H1 (cell line): ENCODE results near the gene PRKACA. TPM values are rescaled to one million over a fixed set of nuclear protein-coding genes. Genes with fewer than 3 reads are reported as not detected.

Source experiments
- CTCF ChIA-PET: fragments of 300-600 bp; sonication (Branson Sonifier 250); formaldehyde crosslinking; loops from one replicate; lab custom pipeline; 2021; ENCODE audit not compliant: partially characterized antibody; lab: Charles Lee
- POLR2A ChIA-PET: fragments of 300-600 bp; sonication (Branson Sonifier 250); formaldehyde crosslinking; loops from one replicate; lab custom pipeline; 2021; ENCODE audit warnings: inconsistent platforms; ENCODE audit not compliant: partially characterized antibody; lab: Charles Lee
- DNase-seq, 2 experiments: peaks; one replicate each; pipeline versions ENCODE4 v3.0.0 to v3.0.0-alpha.2; 2010 to 2022; ENCODE audit warnings: low spot score in 2 of 2, low read depth in 1 of 2, mixed read lengths in 1 of 2
- FAIRE-seq: peaks from 2 replicates; lab custom pipeline; 2011; peaks lifted over from hg19 to GRCh38; lab: Jason Lieb, UNC
- H2AFZ ChIP-seq: 2 replicates; pipeline ENCODE4 v1.8.1; 2012; ENCODE audit warnings: low read length, inconsistent platforms
- H2AK5ac ChIP-seq: 2 replicates; pipeline ENCODE4 v1.6.1; 2013; ENCODE audit warnings: low read depth, low read length
- H2BK120ac ChIP-seq: replicated peaks from 2 replicates; pipeline ENCODE3; 2013; ENCODE audit warnings: low read depth, low read length, inconsistent platforms
- H2BK12ac ChIP-seq: 2 replicates; pipeline ENCODE4 v1.6.1; 2013; ENCODE audit warnings: low read depth, low read length
- H2BK15ac ChIP-seq: 2 replicates; pipeline ENCODE4 v1.6.1; 2013; ENCODE audit warnings: low read length
- H2BK20ac ChIP-seq: 2 replicates; pipeline ENCODE4 v1.6.1; 2013; ENCODE audit warnings: low read length
- H2BK5ac ChIP-seq: 2 replicates; pipeline ENCODE4 v1.6.1; 2013; ENCODE audit warnings: low read depth, low read length
- H3K14ac ChIP-seq: 2 replicates; pipeline ENCODE4 v1.6.1; 2013; ENCODE audit warnings: inconsistent platforms; ENCODE audit not compliant: insufficient read length
- H3K18ac ChIP-seq: 2 replicates; pipeline ENCODE4 v1.6.1; 2013; ENCODE audit warnings: low read length; ENCODE audit errors: extremely low read depth
- H3K23ac ChIP-seq: 2 replicates; pipeline ENCODE4 v1.6.1; 2013; ENCODE audit warnings: inconsistent platforms; ENCODE audit not compliant: insufficient read length
- H3K23me2 ChIP-seq: 2 replicates; pipeline ENCODE4 v1.6.1; 2013; ENCODE audit warnings: low read depth, low read length
- H3K27ac ChIP-seq: 2 replicates; pipeline ENCODE4 v1.6.1; 2011; ENCODE audit warnings: low read depth, low read length, inconsistent platforms
- H3K27me3 ChIP-seq, 4 experiments: replicated peaks in 1 of 4; 1 replicate in 1 of 4; 2 replicates in 3 of 4; pipeline versions ENCODE4 v1.6.1 to v1.8.1; 2011 to 2013; ENCODE audit warnings: low read length in 3 of 4, mild to moderate bottlenecking in 3 of 4, inconsistent platforms in 2 of 4, mixed read lengths in 2 of 4, moderate library complexity in 1 of 4; ENCODE audit not compliant: control insufficient read depth in 3 of 4, insufficient read depth in 3 of 4; ENCODE audit errors: extremely low read depth in 1 of 4
- H3K36me3 ChIP-seq, 4 experiments: 2 replicates each; pipeline versions ENCODE4 v1.6.1 to v1.8.1; 2011 to 2013; ENCODE audit warnings: mild to moderate bottlenecking in 4 of 4, low read length in 3 of 4, moderate library complexity in 2 of 4, control low read depth in 1 of 4, inconsistent platforms in 1 of 4; ENCODE audit not compliant: insufficient read depth in 4 of 4, control insufficient read depth in 2 of 4
- H3K4ac ChIP-seq: replicated peaks from 2 replicates; pipeline ENCODE3; 2013; ENCODE audit warnings: low read length, low read depth, mixed read lengths, inconsistent platforms; ENCODE audit not compliant: insufficient read length
- H3K4me1 ChIP-seq, 4 experiments: replicated peaks in 1 of 4; 1 replicate in 1 of 4; 2 replicates in 3 of 4; pipeline versions ENCODE4 v1.6.1 to v1.8.1; 2011 to 2013; ENCODE audit warnings: low read length in 3 of 4, inconsistent platforms in 2 of 4, mixed read lengths in 1 of 4; ENCODE audit not compliant: insufficient read depth in 4 of 4, control insufficient read depth in 3 of 4
- H3K4me2 ChIP-seq, 2 experiments: 2 replicates each; pipeline versions ENCODE4 v1.6.1 to v1.8.1; 2011 to 2013; ENCODE audit warnings: low read depth in 2 of 2, low read length in 2 of 2, control low read depth in 1 of 2, inconsistent platforms in 1 of 2, mild to moderate bottlenecking in 1 of 2; ENCODE audit not compliant: insufficient read depth in 1 of 2
- H3K4me3 ChIP-seq, 4 experiments: fragments of 200-600, 300-600 bp in 1 of 4; sonication (generic), shearing (Covaris generic), sonication (Bioruptor Twin) in 1 of 4; 2 replicates each; pipeline versions ENCODE4 v1.5.1 to v1.8.1; 2011 to 2016; ENCODE audit warnings: low read length in 4 of 4, low read depth in 3 of 4, control low read depth in 2 of 4, inconsistent platforms in 2 of 4, mild to moderate bottlenecking in 2 of 4, mixed read lengths in 1 of 4, moderate library complexity in 1 of 4; ENCODE audit not compliant: insufficient read depth in 2 of 4; ENCODE audit errors: extremely low read depth in 1 of 4
- H3K56ac ChIP-seq: replicated peaks from 2 replicates; pipeline ENCODE3; 2013; ENCODE audit warnings: low read depth, mild to moderate bottlenecking, mixed read lengths, low read length, inconsistent platforms; ENCODE audit not compliant: insufficient read length
- H3K79me1 ChIP-seq: 2 replicates; pipeline ENCODE4 v1.6.1; 2013; ENCODE audit warnings: low read depth, low read length, control low read depth
- H3K79me2 ChIP-seq, 2 experiments: 2 replicates each; pipeline versions ENCODE4 v1.6.1 to v1.8.1; 2012 to 2013; ENCODE audit warnings: low read length in 2 of 2, mild to moderate bottlenecking in 2 of 2, inconsistent platforms in 1 of 2; ENCODE audit not compliant: insufficient read depth in 2 of 2, control insufficient read depth in 1 of 2
- H3K9ac ChIP-seq, 4 experiments: replicated peaks in 1 of 4; 1 replicate in 1 of 4; 2 replicates in 3 of 4; pipeline versions ENCODE4 v1.6.1 to v1.8.1; 2011 to 2013; ENCODE audit warnings: low read depth in 3 of 4, low read length in 3 of 4, control low read depth in 2 of 4, mild to moderate bottlenecking in 2 of 4, moderate library complexity in 2 of 4, inconsistent platforms in 1 of 4; ENCODE audit errors: extremely low read depth in 1 of 4
- H3K9me3 ChIP-seq, 2 experiments: 2 replicates each; pipeline versions ENCODE4 v1.6.1 to v1.8.1; 2012 to 2013; ENCODE audit warnings: mild to moderate bottlenecking in 2 of 2, moderate library complexity in 2 of 2, control low read depth in 1 of 2, inconsistent platforms in 1 of 2, low read depth in 1 of 2, low read length in 1 of 2, mixed read lengths in 1 of 2; ENCODE audit not compliant: insufficient read depth in 2 of 2
- H4K20me1 ChIP-seq, 2 experiments: replicated peaks in 1 of 2; 2 replicates each; pipeline versions ENCODE3 to v1.8.1; 2011 to 2013; ENCODE audit warnings: inconsistent platforms in 2 of 2, low read length in 2 of 2, mild to moderate bottlenecking in 1 of 2; ENCODE audit not compliant: insufficient read depth in 2 of 2, control insufficient read depth in 1 of 2
- H4K5ac ChIP-seq: 2 replicates; pipeline ENCODE4 v1.6.1; 2013; ENCODE audit warnings: low read length, low read depth, mixed read lengths, inconsistent platforms; ENCODE audit not compliant: insufficient read length
- H4K8ac ChIP-seq: 2 replicates; pipeline ENCODE4 v1.8.0; 2013; ENCODE audit warnings: mild to moderate bottlenecking, moderate library complexity, low read length, inconsistent platforms; ENCODE audit not compliant: insufficient read depth; ENCODE audit errors: extremely low read depth
- H4K91ac ChIP-seq: replicated peaks from 2 replicates; pipeline ENCODE3; 2013; ENCODE audit warnings: low read length, mixed read lengths, inconsistent platforms; ENCODE audit not compliant: insufficient read length
- MAFK ChIP-seq: IDR thresholded peaks from 2 replicates; pipeline ENCODE4 v1.6.1; 2012; ENCODE audit warnings: low read depth, mild to moderate bottlenecking, improper control_type of control experiment, low read length
- RXRA ChIP-seq: IDR thresholded peaks from 2 replicates; pipeline ENCODE4 v1.6.1; 2011; ENCODE audit warnings: low read depth, mild to moderate bottlenecking, low read length, moderate library complexity; ENCODE audit not compliant: insufficient read depth
- SP1 ChIP-seq: IDR thresholded peaks from 2 replicates; pipeline ENCODE4 v1.6.1; 2011; ENCODE audit warnings: low read depth, low read length
- TAF7 ChIP-seq: optimal IDR thresholded peaks from 2 replicates; pipeline ENCODE3; 2011; ENCODE audit warnings: low read depth, mild to moderate bottlenecking, inconsistent platforms, low read length, moderate library complexity, borderline replicate concordance
- WGBS, 2 experiments: shearing (Covaris generic) in 1 of 2; methylation state at CpG; one replicate each; pipeline versions ENCODE4 v1.1.6 to v1.1.7; 2013 to 2015; ENCODE audit warnings: low lambda C conversion rate in 2 of 2, mixed read lengths in 2 of 2, inconsistent platforms in 1 of 2, low coverage in 1 of 2, missing lambda C conversion rate in 1 of 2; ENCODE audit not compliant: insufficient replicate concordance in 2 of 2, insufficient coverage in 1 of 2, insufficient read length in 1 of 2; ENCODE audit errors: extremely low coverage in 1 of 2, missing lambda C conversion rate in 1 of 2; 5-methylcytosine and 5-hydroxymethylcytosine counted together
- polyA plus RNA-seq, 7 experiments: library from polyadenylated mRNA; depleted of rRNA in 3 of 7; stranded (reverse) in 5 of 7; unstranded in 2 of 7; fragments of >200 nt in 5 of 7; fragments of 200-250 nt in 2 of 7; gene quantifications; 1 replicate in 5 of 7; 2 replicates in 1 of 7; 4 replicates in 1 of 7; pipeline versions ENCODE4 v1.2.1 to v1.2.3, GENCODE V29; 2011 to 2013; ENCODE audit warnings: missing spikeins in 2 of 7, mixed read lengths in 2 of 7
- total RNA-seq: library from RNA; stranded (reverse); fragmentation: NEBNext Ultra II Directional; extraction: Animal tissue kit (Norgen Biotek cat#: 25700); gene quantifications from 2 replicates; pipeline ENCODE4 v1.2.1, GENCODE V29; 2021
- TF ChIP-seq, protein P1 (sequence below): IDR thresholded peaks from 2 replicates; pipeline ENCODE4 v1.6.1; 2012; ENCODE audit warnings: low read length, inconsistent platforms

PRKACA gene
- total and polyA plus RNA-seq, 2 of the 8 experiments (the other 6 are each of a cell fraction or from before 2014, with no cell fraction given) = 14.2 to 48.2 TPM

DNA sequence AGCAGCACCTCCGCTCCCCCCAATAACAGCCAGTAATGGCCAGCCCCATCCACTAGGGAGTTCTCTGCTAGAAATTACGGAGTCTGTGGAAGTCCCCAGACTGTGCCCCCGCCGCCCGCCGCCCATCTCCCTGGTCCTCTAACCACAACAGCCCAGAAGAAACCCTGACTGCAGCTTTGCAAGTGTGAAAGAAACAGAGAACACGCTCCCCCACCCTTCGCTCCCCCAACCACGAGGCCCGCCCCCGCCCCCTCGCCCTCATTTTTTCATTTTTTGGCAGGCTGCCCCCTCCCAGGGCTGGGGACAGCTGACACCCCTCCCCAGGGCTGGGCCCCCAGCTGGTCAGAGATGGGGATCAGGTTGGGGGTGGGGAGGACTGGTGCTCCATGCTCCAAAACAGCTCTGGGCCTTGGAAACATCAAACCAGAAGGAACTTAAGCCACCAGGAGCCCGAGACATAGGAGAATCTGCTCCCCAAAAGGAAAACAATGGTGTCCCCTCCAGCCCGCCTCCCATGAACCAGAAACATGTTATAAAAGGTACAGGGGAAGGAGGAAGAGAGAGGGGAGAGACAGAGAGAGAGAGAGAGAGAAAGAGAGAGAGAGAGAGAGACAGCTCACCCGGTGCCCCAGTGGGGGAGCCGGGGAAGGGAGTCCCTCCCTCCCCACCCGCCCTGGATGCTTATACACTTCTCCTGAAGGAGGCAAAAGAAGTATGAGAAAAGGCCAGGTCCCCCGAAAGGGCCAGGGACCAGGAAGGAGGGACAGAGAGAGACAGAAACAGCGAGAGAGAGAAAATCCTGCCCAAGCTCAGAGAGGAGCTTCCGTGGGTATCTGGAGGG lies 48.6 kb upstream of the PRKACA start:
- H4K8ac ChIP-seq = no peak overlapping the region
- ChIA-PET CTCF (interaction anchor here (1.7 kb wide), 1 partner anchor 182 kb away, joined by 4 read pairs; no protein-coding TSS in a partner anchor), POLR2A (interaction anchor here (0.8 to 2.2 kb wide), 3 partner anchors 16 to 34 kb away, joined by 3 to 6 read pairs (median 3); no protein-coding TSS in a partner anchor)
- no peak overlapping the region for H2BK5ac ChIP-seq
- no peak overlapping the region for H4K5ac ChIP-seq
- H3K18ac ChIP-seq = no peak overlapping the region; the same call in 1 of the 2 replicates
- no peak for TF ChIP-seq RXRA
- no peak for TF ChIP-seq TAF7
- TF ChIP-seq, protein P1, sequence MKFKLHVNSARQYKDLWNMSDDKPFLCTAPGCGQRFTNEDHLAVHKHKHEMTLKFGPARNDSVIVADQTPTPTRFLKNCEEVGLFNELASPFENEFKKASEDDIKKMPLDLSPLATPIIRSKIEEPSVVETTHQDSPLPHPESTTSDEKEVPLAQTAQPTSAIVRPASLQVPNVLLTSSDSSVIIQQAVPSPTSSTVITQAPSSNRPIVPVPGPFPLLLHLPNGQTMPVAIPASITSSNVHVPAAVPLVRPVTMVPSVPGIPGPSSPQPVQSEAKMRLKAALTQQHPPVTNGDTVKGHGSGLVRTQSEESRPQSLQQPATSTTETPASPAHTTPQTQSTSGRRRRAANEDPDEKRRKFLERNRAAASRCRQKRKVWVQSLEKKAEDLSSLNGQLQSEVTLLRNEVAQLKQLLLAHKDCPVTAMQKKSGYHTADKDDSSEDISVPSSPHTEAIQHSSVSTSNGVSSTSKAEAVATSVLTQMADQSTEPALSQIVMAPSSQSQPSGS = no peak
- TF ChIP-seq SP1 = no peak
- TF ChIP-seq MAFK = no peak
- WGBS, 2 experiments = 93% methylated on average over 16 of the region's 20 CpGs; no CpG with 5 or more reads in 1 of the 2 experiments
- no peak overlapping the region for H2AK5ac ChIP-seq
- no peak overlapping the region for H2AFZ ChIP-seq
- H3K14ac ChIP-seq = no peak overlapping the region
- H3K4me2 ChIP-seq = no peak overlapping the region
- no peaks in the 10 kb centered on the region for H3K79me2 ChIP-seq
- no peak overlapping the region for H3K9ac ChIP-seq
- peaks cover 14 to 43% (median 33%) of the 10 kb centered on the region in 4 experiments; a peak in 7 of 8 replicates for H3K36me3 ChIP-seq
- H2BK12ac ChIP-seq = no peak overlapping the region
- no peak overlapping the region for H2BK20ac ChIP-seq
- H2BK120ac ChIP-seq = no peak overlapping the region
- no peak overlapping the region for H3K56ac ChIP-seq
- peaks cover 5 to 18% of the 10 kb centered on the region in 2 experiments for H4K20me1 ChIP-seq
- FAIRE-seq (no peak), DNase-seq (no peak)
- peaks cover 4% of the 10 kb centered on the region; the same call in 1 of the 2 replicates for H3K79me1 ChIP-seq
- H3K27me3 ChIP-seq = no peaks in the 10 kb centered on the region
- H4K91ac ChIP-seq = no peak overlapping the region
- H3K4me1 ChIP-seq = peaks cover 0 to 7% (median 4%) of the 10 kb centered on the region in 4 experiments; a peak in 3 of 7 replicates
- H3K23ac ChIP-seq = no peak overlapping the region
- no peak overlapping the region for H2BK15ac ChIP-seq
- H3K4ac ChIP-seq = no peak overlapping the region
- H3K23me2 ChIP-seq = no peaks in the 10 kb centered on the region
- no peak overlapping the region; the same call in 1 of the 2 replicates for H3K27ac ChIP-seq
- no peaks in the 10 kb centered on the region for H3K9me3 ChIP-seq
- H3K4me3 ChIP-seq = no peak overlapping the region
